Tibial nerve (tissue), 4 donors: Measurements from ENCODE around the gene PARD3B. TPM values are rescaled to one million over a fixed set of nuclear protein-coding genes. Genes with fewer than 3 reads are reported as not detected.

Source experiments
- DNase-seq, 2 donors: peaks; one replicate each; pipeline ENCODE4 v3.0.0-alpha.2; 2019; ENCODE audit warnings: low spot score in 2 of 2
- H3K27ac ChIP-seq, 4 donors: fragments of 200-600 bp; sonication (generic) in 3 of 4; one replicate each; pipeline ENCODE4 v1.5.1; 2017 to 2019; ENCODE audit warnings: mild to moderate bottlenecking in 1 of 4
- H3K27me3 ChIP-seq, 2 donors: fragments of 200-600 bp; sonication (generic) in 1 of 2; one replicate each; pipeline versions ENCODE4 v1.5.1 to v1.6.0; 2017 to 2019
- H3K36me3 ChIP-seq, 3 donors: fragments of 200-600 bp; sonication (generic); one replicate each; pipeline ENCODE4 v1.5.1; 2018 to 2019
- H3K4me1 ChIP-seq, 4 donors: fragments of 200-600 bp; sonication (generic) in 3 of 4; one replicate each; pipeline ENCODE4 v1.5.1; 2017 to 2019
- H3K4me3 ChIP-seq, 4 donors: fragments of 200-600 bp; sonication (generic) in 3 of 4; one replicate each; pipeline ENCODE4 v1.5.1; 2017 to 2019; ENCODE audit warnings: mild to moderate bottlenecking in 1 of 4, moderate library complexity in 1 of 4
- H3K9me3 ChIP-seq, 4 donors: fragments of 200-600 bp; sonication (generic) in 3 of 4; one replicate each; pipeline ENCODE4 v1.5.1; 2017 to 2019
- CTCF ChIP-seq, 5 experiments: fragments of 200-600 bp in 3 of 5; fragments of 450-650 bp in 2 of 5; sonication (generic) in 3 of 5; IDR thresholded peaks; one replicate each; pipeline ENCODE4 v1.5.1; 2016 to 2019; ENCODE audit warnings: antibody characterized with exemption in 5 of 5, mild to moderate bottlenecking in 3 of 5, moderate library complexity in 2 of 5
- EP300 ChIP-seq, 2 donors: sonication (generic); formaldehyde crosslinking; IDR thresholded peaks; one replicate each; pipeline ENCODE4 v1.6.1; 2017; ENCODE audit warnings: antibody characterized with exemption in 2 of 2, mild to moderate bottlenecking in 1 of 2
- POLR2A ChIP-seq, 2 donors: fragments of 450-650 bp; IDR thresholded peaks; one replicate each; pipeline ENCODE4 v1.6.1; 2017; ENCODE audit warnings: antibody characterized with exemption in 2 of 2, mild to moderate bottlenecking in 2 of 2, moderate library complexity in 2 of 2
- WGBS, 2 donors: methylation state at CpG; one replicate each; pipeline ENCODE4 v1.1.5; 2018; 5-methylcytosine and 5-hydroxymethylcytosine counted together
- total RNA-seq, 4 donors: library from RNA; depleted of rRNA; stranded (reverse); fragments of >200 nt; gene quantifications; one replicate each; pipeline ENCODE4 v1.1.0, GENCODE V29; 2016

PARD3B gene
- total RNA-seq, 4 donors from 2014 or later = 47.4 to 101 (median 64.8) TPM

DNA sequence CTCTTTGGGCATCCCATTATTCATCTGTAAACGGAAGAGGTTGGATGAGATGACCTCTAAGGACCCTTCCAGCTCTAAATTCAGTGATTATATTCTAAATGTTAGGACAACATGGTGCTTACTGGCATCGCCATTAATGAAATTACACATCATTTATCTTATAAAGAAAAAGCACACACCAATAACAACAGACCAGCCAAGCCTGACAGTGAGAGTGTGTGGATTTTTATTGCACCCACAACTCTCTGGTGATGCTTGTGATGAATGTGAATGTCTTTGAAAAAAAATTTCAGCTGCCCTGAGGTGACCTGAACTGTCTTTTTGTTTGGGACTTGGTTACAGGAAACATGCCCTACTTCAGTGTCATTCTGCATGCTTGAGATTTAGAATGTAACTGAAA, 623.7 kb downstream of the PARD3B start:
- Histone ChIP-seq H3K4me3 (no peak overlapping the region), H3K27me3 (no peaks in the 10 kb centered on the region), H3K4me1 (no peaks in the 10 kb centered on the region), H3K36me3 (peaks cover 0 to 8% (median 0%) of the 10 kb centered on the region in 3 donors), H3K9me3 (no peaks in the 10 kb centered on the region), H3K27ac (no peak overlapping the region)
- DNase-seq = no peak
- TF ChIP-seq POLR2A (IDR thresholded peaks at IDR 0.05) (no peak), EP300 (IDR thresholded peaks at IDR 0.05) (no peak), CTCF (IDR thresholded peaks at IDR 0.05) (no peak)
- 89 to 95% methylated on average over 2 of the region's 2 CpGs for WGBS, 2 donors

DNA sequence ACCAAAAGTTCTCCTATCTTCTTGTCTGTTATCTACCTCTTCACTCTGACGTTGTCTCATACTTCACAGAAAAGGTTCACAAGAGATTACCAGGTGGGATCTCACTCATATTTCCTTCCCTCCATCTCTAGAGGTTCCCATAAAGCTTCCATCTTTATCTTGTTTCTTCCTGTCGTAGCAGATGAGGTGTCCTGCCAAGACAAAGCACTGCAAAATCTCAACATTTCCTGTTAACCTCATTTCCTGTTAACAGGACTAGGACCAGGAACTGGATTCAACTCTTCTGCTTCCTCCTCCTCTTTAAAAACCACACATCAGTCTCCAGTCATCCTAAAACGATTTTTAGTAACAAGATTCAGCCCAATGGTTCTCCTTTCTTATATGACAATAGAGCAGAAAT, 624.2 kb downstream of the PARD3B start:
- peaks cover 0 to 8% (median 0%) of the 10 kb centered on the region in 3 donors for H3K36me3 ChIP-seq
- TF ChIP-seq EP300 (IDR thresholded peaks at IDR 0.05) = no peak
- TF ChIP-seq POLR2A (IDR thresholded peaks at IDR 0.05) = no peak
- no peak for TF ChIP-seq CTCF (IDR thresholded peaks at IDR 0.05)
- no peaks in the 10 kb centered on the region for H3K27me3 ChIP-seq
- H3K9me3 ChIP-seq = no peaks in the 10 kb centered on the region
- no peaks in the 10 kb centered on the region for H3K4me1 ChIP-seq
- H3K4me3 ChIP-seq = no peak overlapping the region
- no peak overlapping the region for H3K27ac ChIP-seq
- DNase-seq = no peak
- 79 to 84% methylated on average over 3 of the region's 3 CpGs for WGBS, 2 donors

GRCh38 chr2:205170399-205170798, 625.1 kb downstream of the PARD3B start:
- DNase-seq = no peak
- Histone ChIP-seq H3K27me3 (no peaks in the 10 kb centered on the region), H3K9me3 (no peaks in the 10 kb centered on the region), H3K4me3 (no peak overlapping the region), H3K27ac (no peak overlapping the region), H3K4me1 (no peaks in the 10 kb centered on the region), H3K36me3 (peaks cover 0 to 8% (median 0%) of the 10 kb centered on the region in 3 donors)
- 77 to 81% methylated on average over 12 of the region's 12 CpGs for WGBS, 2 donors
- no peak for TF ChIP-seq POLR2A (IDR thresholded peaks at IDR 0.05)
- no peak for TF ChIP-seq EP300 (IDR thresholded peaks at IDR 0.05)
- TF ChIP-seq CTCF (IDR thresholded peaks at IDR 0.05) = no peak

DNA sequence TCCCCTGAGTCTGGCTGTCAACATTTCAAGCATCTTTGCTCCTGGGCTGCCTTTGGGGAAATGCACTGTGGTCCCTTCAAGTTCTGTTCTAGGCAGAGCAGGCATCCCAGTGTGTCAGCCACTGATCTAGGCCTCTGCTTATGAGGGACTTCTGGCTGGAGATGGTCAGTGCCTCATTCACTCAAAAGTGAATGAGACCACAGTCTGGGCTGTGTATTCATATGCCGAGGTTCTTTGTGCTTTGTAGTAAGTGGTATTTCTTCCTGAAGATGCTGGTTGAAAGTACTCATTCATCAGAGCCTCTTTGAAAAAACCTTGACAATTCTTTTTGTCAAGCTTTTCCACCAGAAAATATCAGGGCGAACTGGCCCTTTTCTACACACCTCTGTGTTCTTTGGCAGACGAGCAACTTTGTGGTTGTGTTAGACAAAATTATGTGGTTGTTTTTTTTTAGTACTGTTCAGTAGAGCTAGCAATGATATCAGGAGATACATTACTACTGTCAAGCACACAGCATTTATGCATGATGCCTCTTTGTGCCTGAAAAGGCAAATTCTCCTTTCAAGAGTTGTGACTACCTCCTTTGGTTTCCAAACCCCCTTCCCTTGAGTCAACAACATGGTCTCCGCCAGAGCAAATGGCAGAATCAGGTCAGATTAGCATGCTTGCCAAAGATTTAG, 626.1 kb downstream of the PARD3B start:
- Histone ChIP-seq H3K9me3 (no peaks in the 10 kb centered on the region), H3K27ac (no peak overlapping the region), H3K4me1 (no peaks in the 10 kb centered on the region), H3K36me3 (peaks cover 0 to 8% (median 0%) of the 10 kb centered on the region in 3 donors), H3K4me3 (no peak overlapping the region), H3K27me3 (no peaks in the 10 kb centered on the region)
- TF ChIP-seq EP300 (IDR thresholded peaks at IDR 0.05) (no peak), POLR2A (IDR thresholded peaks at IDR 0.05) (no peak), CTCF (IDR thresholded peaks at IDR 0.05) (no peak)
- no peak for DNase-seq
- WGBS, 2 donors = 51 to 53% methylated on average over 4 of the region's 4 CpGs

- TF ChIP-seq CTCF (IDR thresholded peaks at IDR 0.05) (no peak), POLR2A (IDR thresholded peaks at IDR 0.05) (no peak), EP300 (IDR thresholded peaks at IDR 0.05) (no peak)
- 83 to 90% methylated on average over 4 of the region's 4 CpGs for WGBS, 2 donors
- Histone ChIP-seq H3K4me1 (no peaks in the 10 kb centered on the region), H3K9me3 (no peaks in the 10 kb centered on the region), H3K4me3 (no peak overlapping the region), H3K36me3 (peaks cover 0 to 8% (median 0%) of the 10 kb centered on the region in 3 donors), H3K27ac (no peak overlapping the region), H3K27me3 (no peaks in the 10 kb centered on the region)
- no peak for DNase-seq
Observed at GRCh38 chr2:205175831-205176230, 630.6 kb downstream of the PARD3B start.
